H9 (cell line): ENCODE measurements around the gene PPT1. TPM values are rescaled to one million over a fixed set of nuclear protein-coding genes. Genes with fewer than 3 reads are reported as not detected.

Source experiments
- DNase-seq: peaks from one replicate; pipeline ENCODE4 v3.0.0-alpha.2; 2017
- H2AFZ ChIP-seq: one replicate; pipeline ENCODE4 v1.6.1; 2013; ENCODE audit warnings: mild to moderate bottlenecking, low read length, control low read depth, moderate library complexity
- H2AK5ac ChIP-seq: 2 replicates; pipeline ENCODE4 v1.6.1; 2013; ENCODE audit warnings: low read length, control low read depth, mixed read lengths; ENCODE audit not compliant: insufficient read length
- H2BK120ac ChIP-seq: one replicate; pipeline ENCODE4 v1.6.1; 2013; ENCODE audit warnings: low read depth, mild to moderate bottlenecking, low read length, control low read depth, inconsistent platforms; ENCODE audit not compliant: poor library complexity, severe bottlenecking
- H2BK12ac ChIP-seq: 2 replicates; pipeline ENCODE4 v1.6.1; 2013; ENCODE audit warnings: low read length, control low read depth, mixed read lengths, low read depth; ENCODE audit not compliant: insufficient read length
- H2BK15ac ChIP-seq: 2 replicates; pipeline ENCODE4 v1.6.1; 2013; ENCODE audit warnings: low read depth, low read length, control low read depth
- H2BK20ac ChIP-seq: one replicate; pipeline ENCODE4 v1.6.1; 2013; ENCODE audit warnings: low read depth, mild to moderate bottlenecking, low read length, control low read depth, inconsistent platforms; ENCODE audit not compliant: poor library complexity, severe bottlenecking
- H2BK5ac ChIP-seq: 2 replicates; pipeline ENCODE4 v1.6.1; 2013; ENCODE audit warnings: low read length, control low read depth, mixed read lengths; ENCODE audit not compliant: insufficient read length
- H3K14ac ChIP-seq: 2 replicates; pipeline ENCODE4 v1.6.1; 2013; ENCODE audit warnings: low read length, control low read depth; ENCODE audit not compliant: insufficient read depth
- H3K18ac ChIP-seq: 2 replicates; pipeline ENCODE4 v1.6.1; 2013; ENCODE audit warnings: low read depth, mild to moderate bottlenecking, mixed read lengths, low read length, control low read depth; ENCODE audit not compliant: insufficient read length
- H3K23ac ChIP-seq: 2 replicates; pipeline ENCODE4 v1.6.1; 2013; ENCODE audit warnings: low read length, control low read depth, mixed read lengths, low read depth; ENCODE audit not compliant: insufficient read length
- H3K23me2 ChIP-seq: 2 replicates; pipeline ENCODE4 v1.6.1; 2013; ENCODE audit warnings: low read depth, mild to moderate bottlenecking, mixed read lengths, low read length, control low read depth; ENCODE audit not compliant: insufficient read length, poor library complexity, severe bottlenecking
- H3K27ac ChIP-seq: 2 replicates; pipeline ENCODE4 v1.5.1; 2013; ENCODE audit warnings: low read length, control low read depth, mixed read lengths, low read depth; ENCODE audit not compliant: insufficient read length
- H3K27me3 ChIP-seq: 2 replicates; pipeline ENCODE4 v1.6.1; 2013; ENCODE audit warnings: low read length, control low read depth, inconsistent platforms; ENCODE audit not compliant: insufficient read depth
- H3K4ac ChIP-seq: 2 replicates; pipeline ENCODE4 v1.6.1; 2013; ENCODE audit warnings: low read depth, mild to moderate bottlenecking, control low read depth, inconsistent platforms, low read length, moderate library complexity
- H3K4me1 ChIP-seq: 2 replicates; pipeline ENCODE4 v1.6.1; 2013; ENCODE audit warnings: low read length, control low read depth, inconsistent platforms; ENCODE audit not compliant: insufficient read depth
- H3K4me2 ChIP-seq: 2 replicates; pipeline ENCODE4 v1.6.1; 2013; ENCODE audit warnings: low read length, control low read depth, mixed read lengths; ENCODE audit not compliant: insufficient read length, insufficient read depth
- H3K56ac ChIP-seq: 2 replicates; pipeline ENCODE4 v1.6.1; 2013; ENCODE audit warnings: low read depth, mild to moderate bottlenecking, mixed read lengths, low read length, control low read depth; ENCODE audit not compliant: insufficient read length
- H3K79me1 ChIP-seq: 2 replicates; pipeline ENCODE4 v1.6.1; 2013; ENCODE audit warnings: low read depth, mild to moderate bottlenecking, moderate library complexity, low read length, control low read depth, inconsistent platforms; ENCODE audit not compliant: insufficient read depth, poor library complexity, severe bottlenecking
- H3K79me2 ChIP-seq: 2 replicates; pipeline ENCODE4 v1.6.1; 2013; ENCODE audit warnings: low read length, control low read depth, inconsistent platforms; ENCODE audit not compliant: insufficient read depth
- H3K9ac ChIP-seq: 2 replicates; pipeline ENCODE4 v1.6.1; 2013; ENCODE audit warnings: low read length, control low read depth, mixed read lengths; ENCODE audit not compliant: insufficient read length; ENCODE audit errors: extremely low read depth
- H3K9me3 ChIP-seq: one replicate; pipeline ENCODE4 v1.6.1; 2013; ENCODE audit warnings: low read depth, low read length, inconsistent platforms; ENCODE audit not compliant: control insufficient read depth
- H3T11ph ChIP-seq: one replicate; pipeline ENCODE4 v1.6.1; 2013; ENCODE audit warnings: mild to moderate bottlenecking, low read length, control low read depth, inconsistent platforms
- H4K20me1 ChIP-seq: one replicate; pipeline ENCODE4 v1.6.1; 2013; ENCODE audit not compliant: control insufficient read depth, insufficient read length, insufficient read depth
- H4K5ac ChIP-seq: 2 replicates; pipeline ENCODE4 v1.6.1; 2013; ENCODE audit warnings: low read depth, mild to moderate bottlenecking, mixed read lengths, low read length, control low read depth; ENCODE audit not compliant: insufficient read length
- H4K8ac ChIP-seq: replicated peaks from 2 replicates; pipeline ENCODE4 v1.6.1; 2013; ENCODE audit warnings: low read length, control low read depth, mixed read lengths, low read depth; ENCODE audit not compliant: insufficient read length
- H4K91ac ChIP-seq: 2 replicates; pipeline ENCODE4 v1.6.1; 2013; ENCODE audit warnings: low read depth, mild to moderate bottlenecking, moderate library complexity, mixed read lengths, low read length, control low read depth; ENCODE audit not compliant: insufficient read length
- H3K27ac Mint-ChIP-seq, 3 experiments: 2 replicates in 2 of 3; 3 replicates in 1 of 3; pipeline ENCODE4 v1.8.0; 2020 to 2021; ENCODE audit warnings: mixed read lengths in 3 of 3, mild to moderate bottlenecking in 1 of 3, moderate library complexity in 1 of 3
- H3K27me3 Mint-ChIP-seq: 2 replicates; pipeline ENCODE4 v1.8.0; 2021; ENCODE audit warnings: low read depth, mild to moderate bottlenecking, moderate library complexity, mixed read lengths
- H3K36me3 Mint-ChIP-seq, 3 experiments: 2 replicates in 2 of 3; 3 replicates in 1 of 3; pipeline ENCODE4 v1.8.0; 2020 to 2021; ENCODE audit warnings: low read depth in 3 of 3, mixed read lengths in 3 of 3; ENCODE audit not compliant: insufficient read depth in 1 of 3
- H3K4me1 Mint-ChIP-seq, 2 experiments: 2 replicates each; pipeline ENCODE4 v1.8.0; 2020; ENCODE audit warnings: mixed read lengths in 2 of 2
- H3K4me3 Mint-ChIP-seq, 2 experiments: 2 replicates in 1 of 2; 3 replicates in 1 of 2; pipeline ENCODE4 v1.8.0; 2020 to 2021; ENCODE audit warnings: mild to moderate bottlenecking in 2 of 2, mixed read lengths in 2 of 2, moderate library complexity in 1 of 2
- H3K9me3 Mint-ChIP-seq, 2 experiments: 2 replicates in 1 of 2; 3 replicates in 1 of 2; pipeline ENCODE4 v1.8.0; 2020; ENCODE audit warnings: mild to moderate bottlenecking in 2 of 2, mixed read lengths in 2 of 2, moderate library complexity in 1 of 2
- CTCF ChIP-seq: fragments of 200-600 bp; sonication (generic); conservative IDR thresholded peaks from 3 replicates; pipeline ENCODE4 v1.8.0; 2021; ENCODE audit warnings: antibody characterized with exemption, mild to moderate bottlenecking
- WGBS: extraction: QIAGEN DNeasy Blood & Tissue Kit; methylation state at CpG from one replicate; pipeline ENCODE4 v1.1.7; 2013; ENCODE audit warnings: missing lambda C conversion rate, low lambda C conversion rate, mixed read lengths; ENCODE audit not compliant: insufficient read length; ENCODE audit errors: extremely low coverage; 5-methylcytosine and 5-hydroxymethylcytosine counted together
- total RNA-seq: library from RNA; stranded (reverse); gene quantifications from 2 replicates; pipeline ENCODE4 v1.2.1, GENCODE V29; 2021

PPT1 gene
- total RNA-seq, 1 experiment from 2014 or later = 109 TPM

DNA sequence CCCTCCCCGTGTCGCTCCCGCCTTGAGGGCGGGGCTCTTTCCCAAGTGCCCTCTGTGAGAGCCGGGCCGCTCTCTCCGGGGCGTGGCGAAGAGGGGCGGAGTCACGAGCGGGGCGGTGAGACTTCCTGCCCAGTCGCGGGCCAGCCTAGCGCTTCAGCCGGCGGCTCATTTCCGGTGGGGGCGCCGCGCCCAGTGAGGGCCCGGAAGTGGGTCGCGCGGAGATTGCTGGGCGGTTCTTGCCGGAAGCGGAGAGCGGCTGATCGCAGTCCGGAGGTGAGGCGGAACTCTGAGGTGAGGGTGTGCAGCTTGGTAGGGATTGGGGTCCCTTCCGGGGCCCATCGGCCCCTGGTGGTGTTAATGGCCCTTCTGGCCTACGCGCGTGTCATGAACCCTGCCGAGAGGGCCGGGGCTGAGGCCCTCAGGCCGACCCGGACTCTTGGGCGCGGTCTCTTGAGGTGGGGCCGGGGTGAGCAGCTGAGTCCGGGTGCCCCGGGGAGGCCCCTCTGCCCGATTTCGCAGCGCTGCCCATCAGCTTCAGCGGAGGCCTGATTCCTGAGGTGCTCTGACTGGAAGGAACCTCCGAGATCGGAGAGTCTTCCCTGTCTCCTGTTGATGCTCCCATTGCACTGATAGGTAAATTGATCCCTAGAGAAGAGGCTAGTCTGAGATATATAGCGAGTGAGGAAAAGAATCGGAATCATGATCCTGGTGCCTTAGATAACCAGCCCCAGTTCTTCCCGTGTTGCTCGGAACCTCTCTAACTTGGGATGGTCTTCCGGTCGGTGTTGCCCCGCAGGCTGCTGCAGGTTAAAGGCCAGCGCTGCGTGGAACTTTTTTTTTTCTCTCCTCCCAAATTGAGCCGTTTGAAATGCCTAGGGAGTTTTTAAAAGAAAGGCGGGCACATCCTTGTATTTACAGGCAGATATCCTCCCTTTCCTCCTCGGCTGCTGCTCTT lies 56.3 kb downstream of the PPT1 start, which contains the start of gene CAP1:
TSS of gene CAP1 (plus strand) at position 219 of the 955 bp plus-strand sequence. CDS start 18,618 bp downstream, outside the sequence.
- Mint-ChIP-seq H3K27me3 (no peaks in the 10 kb centered on the region), H3K9me3 (no peaks in the 10 kb centered on the region), H3K36me3 (peaks cover 13 to 30% (median 17%) of the 10 kb centered on the region in 3 experiments), H3K27ac (peak within 1 kb of the TSS; percentile 75 to 100 (median 98)), H3K4me1 (peaks cover 15 to 23% of the 10 kb centered on the region in 2 experiments), H3K4me3 (peak within 1 kb of the TSS; percentile 94 to 97)
- Histone ChIP-seq H4K20me1 (no peaks in the 10 kb centered on the region), H4K5ac (peak within 1 kb of the TSS; percentile 18), H2BK5ac (peak within 1 kb of the TSS; percentile 42), H4K8ac (no peak within 1 kb of the TSS), H3K79me2 (peaks cover 27% of the 10 kb centered on the region), H2BK20ac (no peak within 1 kb of the TSS), H3K4ac (peak within 1 kb of the TSS; percentile 56; the same call in 1 of the 2 replicates), H2BK120ac (peak within 1 kb of the TSS; percentile 42), H3K4me2 (peak within 1 kb of the TSS; percentile 95), H3K23ac (no peak within 1 kb of the TSS), H3K23me2 (peaks cover 14% of the 10 kb centered on the region), H3K14ac (peak within 1 kb of the TSS; percentile 98), H3K9me3 (no peaks in the 10 kb centered on the region), H3K4me1 (no peaks in the 10 kb centered on the region; the same call in none of the 2 replicates), H3K56ac (no peak within 1 kb of the TSS), H3K18ac (peak within 1 kb of the TSS; percentile 98), H2BK15ac (no peak within 1 kb of the TSS), H3K9ac (peak within 1 kb of the TSS; percentile 87), H2AK5ac (no peak within 1 kb of the TSS), H3K27ac (peak within 1 kb of the TSS; percentile 60), H3K27me3 (no peaks in the 10 kb centered on the region), H3T11ph (peak within 1 kb of the TSS; percentile 89), H2BK12ac (no peak within 1 kb of the TSS), H3K79me1 (peaks cover 8% of the 10 kb centered on the region), H4K91ac (no peak within 1 kb of the TSS), H2AFZ (no peak within 1 kb of the TSS)
- TF ChIP-seq CTCF = no peak
- peak; percentile 99 for DNase-seq
- WGBS = no CpG with 5 or more reads among the region's 65 CpGs
